HG02943 (cell line): ENCODE measurements around the gene SEL1L2.

Experiments
- ATAC-seq: cut with Tn5 transposase; IDR thresholded peaks from one replicate; pipeline ENCODE4 v1.9.1; 2021; ENCODE audit warnings: mild to moderate bottlenecking, low read depth, moderate library complexity; ENCODE audit not compliant: unreplicated experiment

SEL1L2 gene

GRCh38 chr20:13824459-13824858, 166.0 kb downstream of the SEL1L2 start:
- ATAC-seq, result no peak

- ATAC-seq, result no peak
These were observed 168.0 kb downstream of the SEL1L2 start for GRCh38 chr20:13822459-13822858.

- no peak for ATAC-seq
These were observed 168.5 kb downstream of the SEL1L2 start for GRCh38 chr20:13821876-13822275.

- ATAC-seq, result peak; percentile 76
These were observed 170.3 kb downstream of the SEL1L2 start for GRCh38 chr20:13819885-13820645.

- ATAC-seq, result no peak
These were observed 173.1 kb downstream of the SEL1L2 start for GRCh38 chr20:13817342-13817741.

GRCh38 chr20:13816757-13817156, 173.7 kb downstream of the SEL1L2 start:
- ATAC-seq, result no peak

GRCh38 chr20:13814672-13815071, 175.7 kb downstream of the SEL1L2 start:
- ATAC-seq, result no peak

GRCh38 chr20:13813910-13814309, 176.5 kb downstream of the SEL1L2 start:
- ATAC-seq, result no peak

- ATAC-seq, result no peak
These were observed 180.0 kb downstream of the SEL1L2 start for GRCh38 chr20:13810446-13810845.

- no peak for ATAC-seq
These were observed 180.6 kb downstream of the SEL1L2 start for GRCh38 chr20:13809855-13810254.

- ATAC-seq, result no peak
These were observed 181.0 kb downstream of the SEL1L2 start for GRCh38 chr20:13809373-13809772.

- no peak for ATAC-seq
These were observed 189.7 kb downstream of the SEL1L2 start for GRCh38 chr20:13800728-13801134.

GRCh38 chr20:13799974-13800373, 190.4 kb downstream of the SEL1L2 start:
- ATAC-seq, result no peak
